DMS114 treated with DMSO at 0.1 percent for 48 hours (cell line): Measurements from ENCODE around the gene MRPL22.
"Not testable (repeated sequence)": the region's sequence is repeated elsewhere in the genome, so short reads cannot be mapped to it uniquely, and the experiment has no call there.

ENCODE experiments used
- DNase-seq: peaks from one replicate; lab custom pipeline; 2025; ENCODE audit not compliant: unreplicated experiment; lab: John Stamatoyannopoulos, UW

Gene MRPL22

GRCh38 chr5:154993461-154993860 lies 52.6 kb downstream of the MRPL22 start:
- no peak for DNase-seq

GRCh38 chr5:154995679-154996078 lies 54.8 kb downstream of the MRPL22 start:
- DNase-seq: no peak

DNA sequence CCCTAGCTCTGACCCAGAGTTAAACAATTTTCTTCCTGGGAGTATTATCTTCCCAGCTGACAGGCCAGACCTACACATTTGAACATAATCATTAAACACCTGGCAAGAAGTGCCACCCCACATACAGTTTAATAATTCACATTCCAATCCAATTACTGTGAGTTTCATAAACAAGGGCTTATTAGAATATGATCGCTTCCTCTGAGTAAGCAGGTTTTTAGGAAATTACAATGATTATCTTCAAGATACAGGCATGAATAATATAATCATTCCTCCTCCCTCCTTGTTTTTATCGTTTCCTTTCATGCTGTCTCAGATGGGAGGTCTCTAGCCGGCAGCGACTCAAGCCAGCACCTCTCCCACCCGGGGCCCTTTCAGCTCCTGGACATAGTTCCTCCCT lies 56.9 kb downstream of the MRPL22 start:
- DNase-seq: no peak

DNA sequence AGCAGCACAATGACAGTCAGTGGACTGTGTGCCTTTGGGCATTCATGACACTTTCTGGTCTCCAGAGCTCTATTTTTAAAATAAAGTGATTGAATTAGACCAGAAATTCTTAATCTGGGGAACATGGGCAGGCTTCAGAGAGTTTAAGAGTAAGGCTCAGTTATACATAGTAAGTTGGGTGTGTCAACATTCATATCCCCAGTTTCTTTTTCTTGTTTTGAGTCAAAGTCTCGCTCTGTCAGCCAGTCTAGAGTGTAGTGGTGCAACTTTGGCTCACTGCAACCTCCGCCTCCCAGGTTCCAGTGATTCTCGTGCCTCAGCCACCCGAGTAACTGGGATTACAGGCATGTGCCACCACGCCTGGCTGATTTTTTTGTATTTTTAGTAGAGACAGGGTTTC lies 59.0 kb downstream of the MRPL22 start:
- DNase-seq: no peak

- DNase-seq: no peak
Observed at GRCh38 chr5:155001523-155001922, 60.6 kb downstream of the MRPL22 start.

DNA sequence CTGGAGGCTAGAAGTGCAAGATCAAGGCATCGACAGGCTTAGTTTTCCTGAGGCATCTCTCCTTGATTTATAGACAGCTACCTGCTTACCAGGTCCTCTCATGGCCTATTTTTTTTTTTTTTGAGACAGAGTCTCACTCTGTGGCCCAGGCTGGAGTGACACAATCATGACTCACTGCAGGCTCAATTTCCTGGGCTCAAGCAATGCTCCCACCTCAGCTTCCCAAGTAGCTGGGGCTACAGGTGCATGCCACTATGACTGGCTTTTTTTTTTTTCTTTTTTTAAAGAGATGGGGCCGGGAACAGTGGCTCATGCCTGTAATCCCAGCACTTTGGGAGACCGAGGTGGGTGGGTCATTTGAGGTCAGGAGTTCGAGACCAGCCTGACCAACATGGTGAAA lies 61.8 kb downstream of the MRPL22 start:
- not testable (repeated sequence) for DNase-seq

DNA sequence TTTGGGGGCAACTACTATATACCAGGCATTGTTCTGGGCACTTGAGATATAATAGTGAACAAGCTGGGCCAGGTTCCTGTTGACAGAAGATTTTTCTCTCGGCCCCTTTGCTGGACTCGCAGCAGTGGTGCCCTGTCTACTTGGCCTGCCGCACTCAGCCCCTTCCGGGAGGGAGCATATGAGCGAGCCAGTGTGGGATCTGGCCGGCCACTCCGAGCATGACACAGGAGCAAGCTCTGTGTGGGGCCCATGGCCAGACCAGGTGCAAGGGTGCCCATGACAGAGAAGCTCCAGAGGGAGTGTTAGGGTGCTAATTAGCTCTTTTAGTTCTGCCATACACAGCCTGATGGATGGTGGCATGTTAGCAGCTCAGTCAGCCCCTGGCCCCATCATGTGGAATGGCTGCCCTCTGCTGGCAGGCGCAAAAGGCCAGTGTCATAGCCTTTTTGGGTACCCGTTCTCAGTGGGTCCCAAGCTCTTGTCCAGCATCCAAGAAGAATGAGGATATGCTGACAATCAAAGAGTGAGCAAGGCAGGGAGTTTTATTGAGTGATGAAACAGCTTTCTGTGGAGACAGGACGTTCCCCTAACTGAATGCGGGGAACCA lies 63.4 kb downstream of the MRPL22 start:
- DNase-seq: no peak

- not testable (repeated sequence) for DNase-seq
Observed at GRCh38 chr5:155006265-155006664, 65.4 kb downstream of the MRPL22 start.

DNA sequence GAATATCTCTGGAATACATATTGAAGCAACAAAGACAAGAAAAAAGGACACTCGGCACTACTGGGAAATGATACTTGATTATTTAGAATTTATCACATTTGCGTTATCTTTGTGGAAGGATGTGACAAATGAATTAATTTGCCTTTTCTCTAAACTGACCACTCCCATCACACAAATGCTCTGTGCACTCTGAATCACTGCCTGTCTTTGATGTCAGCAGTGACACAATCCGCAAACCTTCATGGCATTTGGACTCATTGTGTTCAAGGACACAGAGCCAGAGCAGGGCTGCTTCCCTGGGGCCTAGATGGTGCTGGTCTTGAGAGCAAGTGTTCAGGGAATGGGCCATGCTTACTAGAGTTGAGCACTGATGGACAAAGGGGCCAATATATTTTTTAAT lies 67.8 kb downstream of the MRPL22 start:
- no peak for DNase-seq

- DNase-seq: no peak
Observed at GRCh38 chr5:155010881-155011280, 70.0 kb downstream of the MRPL22 start.

- DNase-seq: no peak
Observed at GRCh38 chr5:155013526-155013925, 72.7 kb downstream of the MRPL22 start, which contains the start of gene KIF4B. TSS of gene KIF4B (plus strand) at chr5:155013755. CDS start at chr5:155013860, 105 bp downstream.

- DNase-seq: no peak
Observed at GRCh38 chr5:155015239-155015638, 74.4 kb downstream of the MRPL22 start.

- DNase-seq: no peak
Observed at GRCh38 chr5:155017610-155018009, 76.7 kb downstream of the MRPL22 start.
